Measurements from ENCODE around the gene MAGEA12.
"Not testable (repeated sequence)": the region's sequence is repeated elsewhere in the genome, so short reads cannot be mapped to it uniquely, and the experiment has no call there.

Gene MAGEA12

DNA sequence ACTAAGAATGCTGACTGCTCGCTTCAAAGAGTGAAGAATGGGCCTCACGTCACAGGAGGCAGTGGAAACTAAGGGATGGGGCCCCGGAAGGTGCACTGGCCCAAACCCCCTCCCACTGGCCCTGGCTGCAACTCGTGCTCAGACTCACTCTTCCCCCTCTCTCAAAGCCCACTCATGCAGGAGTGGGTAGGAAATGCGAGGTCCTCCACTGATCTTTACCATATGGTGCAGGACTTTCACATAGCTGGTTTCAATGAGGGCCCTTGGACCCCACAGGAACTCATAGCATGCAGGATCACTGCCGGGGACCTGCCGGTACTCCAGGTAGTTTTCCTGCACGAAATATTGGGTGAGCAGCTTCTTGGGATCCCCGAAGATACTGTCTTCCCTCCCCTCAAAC, 33.0 kb downstream of the MAGEA12 start:
- DNase-seq, result not testable (repeated sequence)

DNA sequence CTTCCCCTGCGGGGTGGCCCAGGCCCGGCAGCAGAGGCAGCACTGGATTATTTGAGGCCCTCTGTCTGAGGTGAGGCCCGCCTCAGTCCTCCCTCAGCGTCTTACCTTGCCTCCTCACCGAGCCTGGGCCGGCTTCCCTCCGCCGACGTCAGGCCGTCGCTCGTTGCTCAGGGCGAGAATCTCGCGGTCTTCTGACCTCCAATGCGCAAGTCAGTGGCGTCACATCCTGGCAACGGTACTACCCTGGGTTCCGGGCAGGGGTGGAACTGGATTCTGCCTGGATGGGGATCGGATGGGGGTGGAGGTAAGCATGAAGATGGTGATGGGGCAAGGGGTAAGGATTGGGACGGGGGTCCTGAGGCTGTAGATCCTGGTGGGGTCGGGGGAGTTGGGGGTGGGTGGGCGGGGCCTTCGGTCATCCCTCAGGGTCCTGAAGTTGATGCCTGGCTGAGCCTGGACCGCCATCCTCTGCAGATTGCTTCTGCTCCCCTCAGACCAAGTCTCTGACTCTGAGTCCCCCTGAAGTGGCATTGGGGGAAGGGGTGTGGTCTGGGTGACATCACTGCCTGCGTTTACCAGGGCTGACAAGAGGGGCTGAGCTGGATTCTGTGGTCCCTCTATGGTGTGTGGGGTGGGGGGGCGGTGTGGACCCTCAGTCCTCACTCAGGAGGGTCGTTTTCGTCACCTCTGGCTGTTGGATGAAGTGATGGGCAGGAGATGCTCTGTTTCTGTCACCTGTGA, 36.2 kb downstream of the MAGEA12 start, which contains the start of gene MAGEA6:
MAGEA6 (minus strand) TSS at position 141 of the 741 bp plus-strand sequence. CDS start 2,039 bp downstream, outside the sequence.
- DNase-seq, result not testable (repeated sequence)

DNA sequence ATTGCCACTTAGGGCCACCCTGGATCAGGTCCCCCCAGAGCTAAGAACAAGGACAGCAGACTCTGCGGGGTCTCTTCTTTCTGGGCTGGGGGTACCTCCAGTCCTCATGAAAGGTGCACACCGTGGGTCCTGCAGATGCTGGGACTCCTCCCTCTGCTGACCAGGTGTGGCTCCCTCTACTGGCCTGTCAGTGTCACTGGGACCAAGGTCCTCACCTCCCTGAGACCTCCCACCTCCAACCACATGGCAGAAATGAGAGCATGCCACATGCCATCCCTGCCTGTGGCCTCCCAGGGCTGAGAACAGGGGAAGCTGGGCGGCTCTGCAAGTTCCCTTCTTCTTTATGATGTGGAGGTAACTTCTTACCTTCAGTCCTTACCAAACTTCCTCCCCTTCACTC, 53.5 kb downstream of the MAGEA12 start:
- DNase-seq, result not testable (repeated sequence)
